Testis (tissue), 3 donors: Measurements from ENCODE around the gene GMDS. TPM values are rescaled to one million over a fixed set of nuclear protein-coding genes. Genes with fewer than 3 reads are reported as not detected.

Experiments
- DNase-seq: peaks from one replicate; pipeline ENCODE4 v3.0.0-alpha.2; 2019
- H3K27ac ChIP-seq, 2 donors: fragments of 200-600 bp; sonication (generic); one replicate each; pipeline ENCODE4 v1.5.1; 2019
- H3K27me3 ChIP-seq: fragments of 200-600 bp; sonication (generic); one replicate; pipeline ENCODE4 v1.5.1; 2019
- H3K36me3 ChIP-seq: fragments of 200-600 bp; sonication (generic); one replicate; pipeline ENCODE4 v1.5.1; 2017; ENCODE audit warnings: low read depth; ENCODE audit errors: missing control alignments
- H3K4me1 ChIP-seq: fragments of 200-600 bp; sonication (generic); one replicate; pipeline ENCODE4 v1.5.1; 2019
- H3K4me3 ChIP-seq, 2 donors: fragments of 200-600 bp; sonication (generic); one replicate each; pipeline ENCODE4 v1.5.1; 2017 to 2019
- H3K9me3 ChIP-seq: fragments of 200-600 bp; sonication (generic); one replicate; pipeline ENCODE4 v1.5.1; 2017
- CTCF ChIP-seq, 3 experiments: fragments of 450-650 bp in 2 of 3; fragments of 200-600 bp in 1 of 3; sonication (generic) in 1 of 3; IDR thresholded peaks; one replicate each; pipeline ENCODE4 v1.5.1; 2016 to 2019; ENCODE audit warnings: antibody characterized with exemption in 3 of 3, mild to moderate bottlenecking in 2 of 3, moderate library complexity in 1 of 3
- POLR2A ChIP-seq: fragments of 450-650 bp; IDR thresholded peaks from one replicate; pipeline ENCODE4 v1.6.1; 2017; ENCODE audit warnings: antibody characterized with exemption, mild to moderate bottlenecking, moderate library complexity
- WGBS, 2 donors: methylation state at CpG; one replicate each; pipeline ENCODE4 v1.1.5; 2018; 5-methylcytosine and 5-hydroxymethylcytosine counted together
- intact Hi-C: fragments of 100-400 bp; cut with DNase I; formaldehyde crosslinking; loops from one replicate; pipeline ENCODE4 v1.15.1; 2023; ENCODE audit warnings: low total_unique reads
- polyA plus RNA-seq: library from polyadenylated mRNA; stranded (reverse); fragments of 350-450 nt; fragmentation: Illumina TruSeq; extraction: RNeasy Lipid Tissue Mini Kit (QIAGEN cat#74804); gene quantifications from one replicate; pipeline ENCODE4 v1.2.3, GENCODE V29; 2014; ENCODE audit warnings: low read depth, low replicate concordance; ENCODE audit not compliant: insufficient read depth
- total RNA-seq, 2 donors: library from RNA; depleted of rRNA; stranded (reverse); fragments of >200 nt; gene quantifications; one replicate each; pipeline ENCODE4 v1.2.3, GENCODE V29; 2016

GMDS gene
- total and polyA plus RNA-seq, 3 donors from 2014 or later: 19.6 to 31.1 (median 22.2) TPM

- Histone ChIP-seq H3K36me3 (no peaks in the 10 kb centered on the region), H3K27ac (peak overlapping the region in 1 of 2 donors; percentile 25), H3K27me3 (no peaks in the 10 kb centered on the region), H3K9me3 (no peaks in the 10 kb centered on the region), H3K4me1 (no peaks in the 10 kb centered on the region), H3K4me3 (no peak overlapping the region)
- DNase-seq: peak; percentile 30
- intact Hi-C loops: no loop called here
- TF ChIP-seq POLR2A (no peak), CTCF (IDR thresholded peaks at IDR 0.05) (no peak)
- 69 to 73% methylated on average over 13 of the region's 13 CpGs for WGBS, 2 donors
Measured at GRCh38 chr6:1840491-1841121, 404.8 kb downstream of the GMDS start.

- Histone ChIP-seq H3K27ac (no peak overlapping the region), H3K9me3 (no peaks in the 10 kb centered on the region), H3K36me3 (no peaks in the 10 kb centered on the region), H3K4me3 (no peak overlapping the region), H3K4me1 (no peaks in the 10 kb centered on the region), H3K27me3 (no peaks in the 10 kb centered on the region)
- intact Hi-C loops: no loop called here
- TF ChIP-seq POLR2A (no peak), CTCF (IDR thresholded peaks at IDR 0.05) (no peak)
- no peak for DNase-seq
Measured at GRCh38 chr6:1839361-1839760, 406.0 kb downstream of the GMDS start.

- Histone ChIP-seq H3K27ac (no peak overlapping the region), H3K4me1 (no peaks in the 10 kb centered on the region), H3K4me3 (no peak overlapping the region), H3K27me3 (no peaks in the 10 kb centered on the region), H3K36me3 (no peaks in the 10 kb centered on the region), H3K9me3 (no peaks in the 10 kb centered on the region)
- no peak for TF ChIP-seq POLR2A
- no peak for TF ChIP-seq CTCF (IDR thresholded peaks at IDR 0.05)
- no peak for DNase-seq
- WGBS, 2 donors: 88 to 91% methylated on average over 5 of the region's 5 CpGs
- intact Hi-C loops: no loop called here
Measured at GRCh38 chr6:1838604-1839213, 406.7 kb downstream of the GMDS start.

GRCh38 chr6:1837826-1838225 lies 407.6 kb downstream of the GMDS start:
- no peak overlapping the region for H3K27ac ChIP-seq
- 52 to 60% methylated on average over 2 of the region's 2 CpGs for WGBS, 2 donors

More at GRCh38 chr6:1837826-1838225, 407.6 kb downstream of the GMDS start:
- no peaks in the 10 kb centered on the region for H3K9me3 ChIP-seq
- TF ChIP-seq CTCF (IDR thresholded peaks at IDR 0.05): no peak
- no peaks in the 10 kb centered on the region for H3K4me1 ChIP-seq
- no peaks in the 10 kb centered on the region for H3K27me3 ChIP-seq
- H3K36me3 ChIP-seq: no peaks in the 10 kb centered on the region
- DNase-seq: no peak
- intact Hi-C loops: no loop called here
- no peak overlapping the region for H3K4me3 ChIP-seq
